ENCODE results near the gene USP3. TPM values are rescaled to one million over a fixed set of nuclear protein-coding genes. Genes with fewer than 3 reads are reported as not detected.
"Not testable (repeated sequence)": the region's sequence is repeated elsewhere in the genome, so short reads cannot be mapped to it uniquely, and the experiment has no call there.

The USP3 gene
- total and polyA plus RNA-seq, 7 donors, result 20.4 to 66.5 (median 46.4) TPM

- no peaks in the 10 kb centered on the region for H3K27me3 ChIP-seq
- 77 to 85% methylated on average over 5 of the region's 5 CpGs for WGBS, 2 donors
- H3K36me3 ChIP-seq, result peaks cover 0 to 5% (median 0%) of the 10 kb centered on the region in 4 donors
- H3K4me1 ChIP-seq, result peaks cover 0 to 48% (median 30%) of the 10 kb centered on the region in 4 donors
- H3K4me3 ChIP-seq, result no peak overlapping the region
- no peak overlapping the region for H3K27ac ChIP-seq
- intact Hi-C loops (cut with DNase I), result no loop called here
- DNase-seq, result no peak
- H3K9me3 ChIP-seq, result no peaks in the 10 kb centered on the region
- TF ChIP-seq POLR2AphosphoS5 (IDR thresholded peaks at IDR 0.05) (no peak), POLR2A (IDR thresholded peaks at IDR 0.05) (no peak), EP300 (IDR thresholded peaks at IDR 0.05) (no peak), CTCF (IDR thresholded peaks at IDR 0.05) (no peak)
These were observed 27.9 kb downstream of the USP3 start for GRCh38 chr15:63532307-63532744.

- H3K27me3 ChIP-seq; H3K27ac ChIP-seq; DNase-seq; H3K9me3 ChIP-seq; intact Hi-C loops (cut with DNase I); H3K4me3 ChIP-seq: not testable (repeated sequence)
- Histone ChIP-seq H3K4me1 (peaks cover 0 to 37% (median 21%) of the 10 kb centered on the region in 4 donors), H3K36me3 (peaks cover 0 to 23% (median 0%) of the 10 kb centered on the region in 4 donors)
- WGBS, 2 donors, result 95 to 96% methylated on average over 3 of the region's 3 CpGs
These were observed 30.5 kb downstream of the USP3 start for GRCh38 chr15:63534888-63535287.

- intact Hi-C loops (cut with DNase I), result no loop called here
- 57 to 70% methylated on average over 3 of the region's 3 CpGs for WGBS, 2 donors
- no peak for DNase-seq
- no peak overlapping the region for H3K4me3 ChIP-seq
- H3K36me3 ChIP-seq, result peaks cover 0 to 26% (median 0%) of the 10 kb centered on the region in 4 donors
- TF ChIP-seq POLR2A (IDR thresholded peaks at IDR 0.05) (no peak), POLR2AphosphoS5 (IDR thresholded peaks at IDR 0.05) (no peak), CTCF (IDR thresholded peaks at IDR 0.05) (no peak), EP300 (IDR thresholded peaks at IDR 0.05) (no peak)
- H3K9me3 ChIP-seq, result no peaks in the 10 kb centered on the region
- peaks cover 0 to 38% (median 21%) of the 10 kb centered on the region in 4 donors for H3K4me1 ChIP-seq
- no peaks in the 10 kb centered on the region for H3K27me3 ChIP-seq
- no peak overlapping the region for H3K27ac ChIP-seq
These were observed 31.3 kb downstream of the USP3 start for GRCh38 chr15:63535689-63536088.

- no peak for TF ChIP-seq CTCF (IDR thresholded peaks at IDR 0.05)
- TF ChIP-seq POLR2A (IDR thresholded peaks at IDR 0.05), result no peak
- no peak for TF ChIP-seq EP300 (IDR thresholded peaks at IDR 0.05)
- no peak for TF ChIP-seq POLR2AphosphoS5 (IDR thresholded peaks at IDR 0.05)
- H3K36me3 ChIP-seq, result peaks cover 0 to 26% (median 0%) of the 10 kb centered on the region in 4 donors
- H3K4me1 ChIP-seq, result peaks cover 0 to 34% (median 14%) of the 10 kb centered on the region in 4 donors
- no peak overlapping the region for H3K4me3 ChIP-seq
- no peak overlapping the region for H3K27ac ChIP-seq
- DNase-seq, result no peak
- intact Hi-C loops (cut with DNase I), result no loop called here
- no peaks in the 10 kb centered on the region for H3K9me3 ChIP-seq
- WGBS, 2 donors, result 22 to 70% methylated on average over 3 of the region's 3 CpGs
- no peaks in the 10 kb centered on the region for H3K27me3 ChIP-seq
These were observed 34.5 kb downstream of the USP3 start for GRCh38 chr15:63538876-63539275.

GRCh38 chr15:63539521-63539920 lies 35.1 kb downstream of the USP3 start:
- 23 to 51% methylated on average over 6 of the region's 6 CpGs for WGBS, 2 donors
- Histone ChIP-seq H3K4me3 (no peak overlapping the region), H3K27me3 (no peaks in the 10 kb centered on the region), H3K27ac (no peak overlapping the region), H3K36me3 (peaks cover 0 to 26% (median 0%) of the 10 kb centered on the region in 4 donors), H3K4me1 (peaks cover 0 to 34% (median 14%) of the 10 kb centered on the region in 4 donors), H3K9me3 (no peaks in the 10 kb centered on the region)
- intact Hi-C loops (cut with DNase I), result no loop called here
- no peak for DNase-seq
- no peak for TF ChIP-seq EP300 (IDR thresholded peaks at IDR 0.05)
- no peak for TF ChIP-seq POLR2AphosphoS5 (IDR thresholded peaks at IDR 0.05)
- TF ChIP-seq POLR2A (IDR thresholded peaks at IDR 0.05), result no peak
- no peak for TF ChIP-seq CTCF (IDR thresholded peaks at IDR 0.05)
